Measurements from ENCODE around the gene PLOD3.
A peak's percentile ranks its signal among the peaks of the same experiment; 100 is the strongest.
"Not testable (repeated sequence)": the region's sequence is repeated elsewhere in the genome, so short reads cannot be mapped to it uniquely, and the experiment has no call there.

The PLOD3 gene, protein sequence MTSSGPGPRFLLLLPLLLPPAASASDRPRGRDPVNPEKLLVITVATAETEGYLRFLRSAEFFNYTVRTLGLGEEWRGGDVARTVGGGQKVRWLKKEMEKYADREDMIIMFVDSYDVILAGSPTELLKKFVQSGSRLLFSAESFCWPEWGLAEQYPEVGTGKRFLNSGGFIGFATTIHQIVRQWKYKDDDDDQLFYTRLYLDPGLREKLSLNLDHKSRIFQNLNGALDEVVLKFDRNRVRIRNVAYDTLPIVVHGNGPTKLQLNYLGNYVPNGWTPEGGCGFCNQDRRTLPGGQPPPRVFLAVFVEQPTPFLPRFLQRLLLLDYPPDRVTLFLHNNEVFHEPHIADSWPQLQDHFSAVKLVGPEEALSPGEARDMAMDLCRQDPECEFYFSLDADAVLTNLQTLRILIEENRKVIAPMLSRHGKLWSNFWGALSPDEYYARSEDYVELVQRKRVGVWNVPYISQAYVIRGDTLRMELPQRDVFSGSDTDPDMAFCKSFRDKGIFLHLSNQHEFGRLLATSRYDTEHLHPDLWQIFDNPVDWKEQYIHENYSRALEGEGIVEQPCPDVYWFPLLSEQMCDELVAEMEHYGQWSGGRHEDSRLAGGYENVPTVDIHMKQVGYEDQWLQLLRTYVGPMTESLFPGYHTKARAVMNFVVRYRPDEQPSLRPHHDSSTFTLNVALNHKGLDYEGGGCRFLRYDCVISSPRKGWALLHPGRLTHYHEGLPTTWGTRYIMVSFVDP

DNA sequence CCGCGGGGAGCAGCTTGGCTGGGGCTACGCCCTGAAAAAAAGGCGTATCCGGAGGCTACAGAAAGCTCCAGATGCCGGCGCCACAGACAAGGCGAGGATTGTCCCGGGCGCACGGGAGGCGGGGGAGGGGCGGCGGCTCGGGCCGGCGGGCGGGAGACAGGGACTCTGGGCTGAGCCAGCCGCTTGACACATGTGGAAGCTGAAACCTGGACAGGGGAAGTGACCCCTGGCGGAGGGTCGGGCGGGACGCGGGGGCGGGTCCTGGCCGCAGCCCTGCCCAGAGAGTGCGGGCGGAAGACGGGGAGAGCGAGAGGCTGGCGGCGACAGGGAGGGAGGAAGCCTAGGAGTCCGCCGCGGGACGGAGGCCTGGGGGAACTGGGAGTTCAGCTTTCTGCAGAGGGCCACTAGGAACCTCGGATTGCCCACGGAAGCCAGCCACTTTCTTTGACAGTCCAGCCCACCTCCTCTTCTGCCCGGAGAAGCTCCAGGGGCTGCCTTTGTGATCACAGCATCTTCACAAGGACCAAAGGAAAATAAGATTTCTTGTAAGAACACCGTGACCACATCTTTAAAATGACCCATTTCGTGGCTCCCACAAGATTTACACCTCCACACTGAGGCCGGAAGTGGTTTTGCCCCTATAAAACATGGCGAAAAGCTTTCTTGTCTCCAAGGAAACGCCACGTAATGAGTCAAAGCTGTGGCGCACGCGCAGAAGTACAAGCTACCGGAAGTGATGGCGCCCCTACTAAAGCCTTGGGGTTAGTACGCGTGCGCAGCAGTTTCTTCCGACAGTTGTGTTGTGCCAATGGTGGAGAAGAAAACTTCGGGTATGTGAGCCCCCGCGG is at the start of gene PLOD3, which contains the start of gene ZNHIT1:
Gene PLOD3, minus strand, starts transcription at position 194 of the 848 bp plus-strand sequence. CDS start 307 bp downstream, outside the sequence.
Gene ZNHIT1, plus strand, starts transcription at position 778 of the 848 bp plus-strand sequence. Its CDS starts 31 bp downstream, at position 809.
- DNase-seq (ENCODE audit: low spot score), result peak; percentile 100

- DNase-seq (ENCODE audit: low spot score), result no peak
Observed at GRCh38 chr7:101265622-101266516, 48.5 kb upstream of the PLOD3 start.

DNA sequence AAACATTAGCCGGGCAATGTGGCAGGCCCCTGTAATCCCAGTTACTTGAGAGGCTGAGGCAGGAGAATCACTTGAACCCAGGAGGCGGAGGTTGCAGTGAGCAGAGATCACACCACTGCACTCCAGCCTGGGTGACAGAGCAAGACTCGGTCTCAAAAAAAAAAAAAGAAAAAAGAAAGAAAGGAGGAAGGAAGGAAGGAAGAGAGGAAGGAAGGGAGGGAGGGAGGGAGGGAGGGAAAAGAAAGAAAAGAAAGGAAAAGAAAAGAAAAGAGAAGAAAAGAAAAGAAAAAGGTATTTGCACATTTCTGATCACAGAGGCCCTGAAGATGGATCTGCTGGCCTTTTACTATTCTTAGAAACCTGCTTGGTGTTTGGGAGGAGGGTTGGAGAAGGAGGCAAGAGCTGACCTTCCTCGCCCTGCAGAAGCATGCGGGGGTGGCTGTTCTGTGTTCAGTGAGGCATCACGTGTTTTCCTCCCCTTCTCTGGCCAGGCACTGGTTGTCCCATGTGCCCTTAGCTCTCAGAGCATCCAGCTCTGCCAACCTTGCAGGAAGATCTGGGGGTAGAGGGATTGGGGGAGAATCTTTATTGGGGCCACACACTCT is 46.8 kb upstream of the PLOD3 start:
- DNase-seq (ENCODE audit: low spot score), result not testable (repeated sequence)

DNA sequence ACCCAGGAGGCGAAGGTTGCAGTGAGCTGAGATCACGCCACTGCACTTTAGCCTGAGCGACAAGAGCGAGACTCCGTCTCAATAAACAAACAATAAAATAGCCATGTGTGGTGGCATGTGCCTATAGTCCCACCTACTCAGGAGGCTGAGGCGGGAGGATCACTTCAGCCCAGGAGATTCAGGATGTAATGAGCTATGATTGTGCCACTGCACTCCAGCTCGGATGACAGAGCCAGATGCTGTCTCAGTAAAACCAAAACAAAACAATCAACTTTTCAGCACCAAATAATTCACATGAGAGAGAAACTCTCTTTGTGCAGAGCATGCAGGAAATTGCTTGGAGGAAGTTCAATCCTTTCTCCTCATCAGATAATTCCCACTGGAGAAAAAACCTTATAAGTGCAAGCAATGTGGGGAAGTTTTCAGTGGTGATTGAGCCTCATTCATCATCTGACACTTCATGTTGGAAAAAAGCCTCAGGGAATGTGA is 40.9 kb upstream of the PLOD3 start:
- no peak for DNase-seq (ENCODE audit: low spot score)

GRCh38 chr7:101255796-101256195 is 38.4 kb upstream of the PLOD3 start:
- DNase-seq (ENCODE audit: low spot score), result no peak

DNA sequence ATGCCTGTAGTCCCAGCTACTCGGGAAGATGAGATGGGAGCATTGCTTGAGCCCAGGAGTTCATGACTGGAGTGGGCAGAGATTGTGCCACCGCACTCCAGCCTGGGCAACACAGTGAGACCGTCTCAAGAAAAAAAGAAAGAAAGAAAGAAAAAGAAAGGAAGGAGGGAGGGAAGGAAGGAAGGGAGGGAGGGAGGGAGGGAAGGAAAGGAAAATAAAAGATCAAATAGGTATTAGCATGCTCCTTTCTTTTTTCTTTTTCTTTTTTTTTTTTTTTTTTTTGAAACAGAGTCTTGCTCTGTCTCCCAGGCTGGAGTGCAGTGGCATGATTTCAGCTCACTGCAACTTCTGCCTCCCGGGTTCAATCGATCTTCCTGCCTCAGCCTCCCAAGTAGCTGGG is 35.8 kb upstream of the PLOD3 start:
- not testable (repeated sequence) for DNase-seq (ENCODE audit: low spot score)

DNA sequence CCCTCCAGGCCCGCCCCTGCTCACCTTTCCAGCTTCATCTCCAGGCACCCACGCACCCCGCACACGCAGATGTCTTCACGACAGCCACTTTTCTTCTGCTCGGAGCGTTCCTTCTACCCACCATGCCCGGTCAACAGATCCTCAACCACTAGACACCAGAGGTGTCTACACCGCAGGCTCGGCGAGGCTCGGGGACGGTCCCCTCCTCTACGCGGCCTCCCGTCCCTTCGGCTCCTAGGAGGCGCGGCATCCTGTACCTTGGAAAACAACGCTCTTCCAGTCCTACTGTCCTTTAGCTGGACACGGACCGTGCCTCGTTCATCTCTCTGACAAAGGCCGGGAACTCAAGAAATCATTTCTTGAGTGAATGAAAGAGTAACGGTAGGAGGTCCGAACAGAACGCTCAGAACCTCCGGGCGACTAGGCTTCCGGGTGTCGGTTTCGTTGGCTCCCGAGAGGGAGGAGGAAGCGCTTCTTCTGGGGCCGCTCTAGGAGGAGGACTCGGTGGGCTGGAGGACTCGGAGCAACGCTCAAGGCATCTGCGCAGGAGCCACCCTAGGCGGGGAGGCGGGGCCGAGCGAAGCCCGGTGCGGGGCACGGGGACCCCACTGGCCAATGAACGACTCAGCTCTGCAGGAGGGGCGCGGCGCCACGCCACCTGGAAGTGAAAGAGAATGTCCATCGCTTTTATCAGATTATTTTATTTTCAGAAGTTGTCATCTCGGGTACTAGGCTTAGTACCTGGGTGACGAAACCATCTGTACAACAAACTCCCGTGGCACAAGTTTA is 34.7 kb upstream of the PLOD3 start:
- DNase-seq (ENCODE audit: low spot score), result peak; percentile 99

DNA sequence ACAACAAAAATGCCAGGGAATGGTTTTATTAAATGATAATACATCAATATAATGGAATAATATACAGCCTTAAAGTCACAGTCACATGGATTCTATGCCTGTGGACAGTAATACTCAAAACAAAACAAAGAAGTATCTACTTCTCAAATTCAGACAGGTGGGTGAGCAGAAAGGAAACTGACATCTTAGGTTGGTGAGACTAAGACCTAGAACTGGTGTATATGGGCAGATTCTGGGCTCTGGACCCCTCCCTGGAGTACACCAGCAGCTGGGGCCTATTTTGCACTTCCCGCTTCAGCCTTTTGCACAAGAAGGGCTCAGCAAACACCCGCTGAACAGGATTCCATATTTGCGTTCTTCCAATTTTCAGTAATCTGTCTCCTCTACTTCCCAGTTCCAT is 32.9 kb upstream of the PLOD3 start:
- no peak for DNase-seq (ENCODE audit: low spot score)

DNA sequence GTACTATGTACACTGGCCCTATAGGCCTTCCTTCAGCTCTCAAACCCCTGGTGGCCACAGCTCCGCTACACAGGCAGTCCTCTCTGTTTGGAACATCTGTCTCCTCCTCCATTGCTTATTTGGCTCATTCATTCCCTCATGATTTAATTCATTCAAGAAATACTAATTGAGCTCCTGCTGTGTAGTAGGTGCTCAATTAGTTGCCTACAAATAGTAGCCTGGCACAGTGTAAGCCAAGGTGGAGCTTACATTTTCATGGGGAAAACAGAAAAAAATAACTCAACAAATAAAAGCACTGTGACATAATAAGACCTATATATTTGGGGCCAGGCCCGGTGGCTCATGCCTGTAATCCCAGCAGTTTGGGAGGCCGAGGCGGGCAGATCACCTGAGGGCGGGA is 30.9 kb upstream of the PLOD3 start:
- DNase-seq (ENCODE audit: low spot score), result peak; percentile 45

- no peak for DNase-seq (ENCODE audit: low spot score)
Observed at GRCh38 chr7:101245147-101245668, 27.8 kb upstream of the PLOD3 start.

DNA sequence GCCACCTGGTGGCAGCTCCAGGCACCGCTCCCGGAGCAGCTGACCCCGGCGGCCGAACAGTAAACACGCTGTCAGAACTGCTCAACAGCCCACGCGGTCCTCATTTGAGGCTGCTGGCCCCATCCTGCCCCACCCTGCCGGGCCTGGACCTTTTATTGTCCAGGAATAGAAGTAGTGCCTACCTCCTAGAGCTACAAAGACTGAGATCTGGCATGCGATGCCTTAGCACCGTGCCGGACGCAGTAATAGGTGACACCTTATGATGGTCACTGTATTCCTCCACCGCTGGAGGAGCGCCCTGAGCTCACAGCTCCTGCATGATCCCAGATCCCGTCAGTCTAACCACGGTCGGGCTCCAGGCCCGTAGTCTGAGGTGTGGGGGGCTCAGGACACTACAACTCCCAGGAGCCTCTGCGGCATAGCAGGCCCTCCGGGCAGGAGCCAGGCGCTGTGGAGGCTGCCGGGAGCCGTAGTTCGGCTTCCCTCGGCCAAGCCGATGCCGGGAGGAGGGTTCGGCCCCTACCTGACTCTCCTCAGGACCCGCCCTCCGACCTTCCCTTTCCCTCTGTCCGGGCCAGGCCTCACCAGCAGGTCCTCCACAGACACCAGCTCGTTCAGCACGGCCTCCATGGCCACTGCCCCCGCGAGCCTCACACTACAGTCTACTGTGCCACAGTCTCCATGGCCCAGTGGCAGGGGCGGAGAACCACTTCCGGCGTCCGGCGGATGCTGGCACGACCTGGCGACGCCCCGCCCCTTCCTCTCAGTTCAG is 27.2 kb upstream of the PLOD3 start, which contains the start of gene FIS1:
Gene FIS1, minus strand, starts transcription at position 707 of the 772 bp plus-strand sequence. Its CDS starts 77 bp downstream, at position 630.
- peak; percentile 97 for DNase-seq (ENCODE audit: low spot score)

DNA sequence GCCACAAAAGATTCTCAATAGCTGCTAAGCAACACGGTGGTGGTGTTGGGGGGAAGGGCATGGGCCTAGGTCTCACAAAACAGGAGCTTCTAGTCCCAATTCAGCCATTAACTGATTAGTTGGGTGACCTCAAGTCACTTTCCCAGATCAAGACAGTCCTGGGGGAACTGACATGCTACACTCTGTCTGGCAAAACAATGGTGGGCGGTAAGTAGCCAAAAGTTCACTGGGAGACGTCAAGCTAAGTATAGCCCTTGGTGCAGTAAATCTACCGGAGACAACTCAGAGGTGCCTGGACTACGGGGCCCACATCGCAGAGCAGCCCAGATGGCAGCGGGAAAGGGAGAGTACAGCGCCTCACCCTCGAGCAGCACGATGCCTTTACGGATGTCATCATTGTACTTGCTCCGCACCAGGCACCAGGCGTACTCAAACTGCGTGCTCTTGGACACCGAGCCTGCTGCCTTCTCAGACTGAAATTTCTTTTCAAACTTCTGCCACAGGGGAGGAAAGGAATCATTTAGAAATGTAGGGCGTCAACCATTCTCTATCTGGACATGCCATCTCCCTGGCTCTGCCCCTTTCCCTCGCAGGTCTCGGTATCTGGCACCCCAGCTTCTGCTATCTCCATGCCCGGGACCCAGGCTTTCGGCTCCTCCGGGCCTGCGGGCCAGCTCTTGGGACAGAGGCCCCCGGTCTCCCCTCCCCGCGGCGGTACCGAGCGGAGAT is 26.4 kb upstream of the PLOD3 start:
- peak; percentile 70 for DNase-seq (ENCODE audit: low spot score)

DNA sequence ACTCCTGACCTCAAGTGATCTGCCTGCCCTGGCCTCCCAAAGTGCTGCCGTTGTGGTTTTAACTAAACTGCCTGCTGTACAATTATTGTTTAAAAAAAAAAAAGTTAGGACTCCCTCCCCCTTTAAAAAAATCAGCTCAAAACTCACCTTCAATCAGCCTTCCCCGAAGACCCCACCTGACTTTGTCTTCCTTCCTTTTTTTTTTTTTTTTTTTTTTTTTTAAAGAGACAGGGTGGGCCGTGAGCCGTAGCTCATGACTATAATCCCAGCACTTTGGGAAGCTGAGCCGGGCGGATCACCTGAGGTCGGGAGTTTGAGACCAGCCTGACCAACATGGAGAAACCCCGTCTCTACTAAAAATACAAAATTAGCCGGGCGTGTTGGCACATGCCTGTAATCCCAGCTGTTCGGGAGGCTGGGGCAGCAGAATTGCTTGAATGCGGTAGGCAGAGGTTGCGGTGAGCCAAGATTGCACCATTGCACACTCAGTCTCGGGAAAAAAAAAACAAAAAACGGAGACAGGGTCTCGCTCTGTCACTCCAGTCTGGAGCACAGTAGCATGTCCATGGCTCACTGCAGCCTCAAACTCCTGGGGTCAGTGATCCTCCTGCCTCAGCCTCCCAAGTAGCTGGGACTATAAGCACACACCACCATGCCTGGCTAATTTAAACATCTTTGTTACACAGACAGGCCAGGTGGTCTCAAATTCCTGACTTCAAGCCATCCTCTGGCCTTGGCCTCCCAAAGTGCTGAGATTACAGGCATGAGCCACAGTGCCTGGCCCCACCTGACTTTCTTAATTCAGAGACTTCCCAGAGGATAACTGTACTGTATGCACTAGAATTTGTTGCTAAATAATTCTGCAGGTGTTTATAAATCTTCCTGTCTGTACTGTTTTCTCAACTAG is 24.3 kb upstream of the PLOD3 start:
- no peak for DNase-seq (ENCODE audit: low spot score)

DNA sequence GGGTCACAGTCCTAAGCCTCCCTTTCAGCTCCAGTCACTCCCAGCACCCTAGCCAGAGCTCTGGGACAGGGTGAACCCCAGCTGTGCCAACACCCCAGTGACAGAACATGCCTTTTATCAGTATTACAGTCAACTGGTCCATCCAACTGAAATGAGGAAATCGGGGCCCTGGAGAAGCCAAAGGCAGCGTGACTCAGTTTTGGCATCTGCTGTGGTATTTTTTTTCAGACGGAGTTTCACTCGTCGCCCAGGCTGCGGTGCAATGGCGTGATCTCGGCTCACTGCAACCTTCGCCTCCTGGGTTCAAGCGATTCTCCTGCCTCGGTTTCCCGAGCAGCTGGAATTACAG is 23.6 kb upstream of the PLOD3 start:
- no peak for DNase-seq (ENCODE audit: low spot score)

DNA sequence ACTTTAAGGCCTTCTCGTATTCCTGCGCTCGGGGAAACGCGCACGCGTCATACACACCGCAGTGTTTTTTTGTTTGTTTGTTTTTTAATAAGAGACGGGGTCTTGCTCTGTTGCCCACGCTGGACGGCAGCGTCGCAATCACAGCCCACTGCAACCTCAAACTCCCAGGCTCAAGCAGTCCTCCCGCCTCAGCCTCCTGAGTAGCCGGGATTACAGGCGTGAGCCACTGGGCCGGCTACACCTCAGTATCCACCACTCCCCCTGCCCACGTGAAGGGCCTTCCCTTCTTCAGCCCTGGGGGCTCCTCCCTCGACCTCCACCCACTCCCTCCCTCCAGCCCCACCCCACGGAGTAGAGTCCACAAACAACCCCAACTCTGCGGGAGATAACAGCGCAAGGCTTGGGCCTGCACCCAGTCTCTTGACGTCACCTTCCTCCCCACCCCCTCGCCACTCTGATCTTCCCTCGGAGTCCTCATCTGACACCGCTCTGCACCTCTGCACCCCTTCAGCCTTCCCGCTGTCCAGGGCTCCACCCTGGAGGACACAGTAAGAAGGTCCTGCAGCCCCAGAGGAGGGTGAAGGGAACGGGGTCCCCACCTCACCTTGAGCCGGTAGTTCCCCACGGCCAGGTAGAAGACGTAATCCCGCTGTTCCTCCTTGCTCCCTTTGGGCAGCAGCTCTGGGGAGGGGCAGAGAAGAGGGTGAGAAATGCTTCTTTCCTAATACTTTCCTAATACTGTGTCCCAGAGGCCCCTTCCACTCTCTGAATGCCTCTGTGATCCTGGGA is 23.0 kb upstream of the PLOD3 start:
- no peak for DNase-seq (ENCODE audit: low spot score)

DNA sequence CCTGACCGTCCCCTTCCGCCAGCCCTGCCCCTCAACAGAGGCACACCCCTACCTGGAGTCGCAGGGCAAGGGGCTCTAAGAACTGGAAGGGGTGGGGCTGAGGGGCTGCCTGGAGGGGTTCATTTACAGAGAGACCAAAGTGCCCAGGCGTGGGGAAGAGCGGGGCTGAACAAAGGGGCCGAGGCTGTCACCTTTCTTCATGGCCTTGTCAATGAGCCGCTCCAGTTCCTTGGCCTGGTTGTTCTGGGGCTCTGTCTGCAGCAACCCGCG is 22.5 kb upstream of the PLOD3 start:
- no peak for DNase-seq (ENCODE audit: low spot score)

Measured in RKO (cell line).